Endodermal cell (in vitro differentiated cells): ENCODE results near the gene KRT7. TPM values are rescaled to one million over a fixed set of nuclear protein-coding genes. Genes with fewer than 3 reads are reported as not detected.

Experiments used
- DNase-seq: peaks from one replicate; pipeline ENCODE4 v3.0.0-alpha.2; 2017
- H3K27ac ChIP-seq: 2 replicates; pipeline ENCODE4 v1.5.1; 2013; ENCODE audit warnings: mild to moderate bottlenecking, low read depth, low read length, moderate library complexity
- H3K27me3 ChIP-seq: 2 replicates; pipeline ENCODE4 v1.6.1; 2013; ENCODE audit warnings: mild to moderate bottlenecking, low read length, moderate library complexity; ENCODE audit not compliant: insufficient read depth, control insufficient read depth, poor library complexity, severe bottlenecking
- H3K36me3 ChIP-seq: 2 replicates; pipeline ENCODE4 v1.7.0; 2013; ENCODE audit warnings: mild to moderate bottlenecking, low read length, moderate library complexity; ENCODE audit not compliant: control insufficient read depth, insufficient read depth
- H3K4me1 ChIP-seq: one replicate; pipeline ENCODE4 v1.7.0; 2013; ENCODE audit warnings: low read length; ENCODE audit not compliant: control insufficient read depth, insufficient read depth
- H3K4me3 ChIP-seq: 2 replicates; pipeline ENCODE4 v1.5.1; 2013; ENCODE audit warnings: mild to moderate bottlenecking, low read length, moderate library complexity
- H3K9ac ChIP-seq: 2 replicates; pipeline ENCODE4 v1.6.1; 2013; ENCODE audit warnings: mild to moderate bottlenecking, low read length, moderate library complexity; ENCODE audit not compliant: poor library complexity, severe bottlenecking; ENCODE audit errors: extremely low read depth
- H3K9me3 ChIP-seq: 2 replicates; pipeline ENCODE4 v1.6.1; 2013; ENCODE audit warnings: mild to moderate bottlenecking, low read length, moderate library complexity; ENCODE audit not compliant: control insufficient read depth
- H3K27ac Mint-ChIP-seq: 2 replicates; pipeline ENCODE4 v1.8.0; 2020; ENCODE audit warnings: mixed read lengths
- H3K27me3 Mint-ChIP-seq: 2 replicates; pipeline ENCODE4 v1.8.0; 2021; ENCODE audit warnings: mild to moderate bottlenecking, mixed read lengths; ENCODE audit not compliant: insufficient read depth
- H3K36me3 Mint-ChIP-seq: 2 replicates; pipeline ENCODE4 v1.8.0; 2020; ENCODE audit warnings: low read depth, mixed read lengths
- H3K4me1 Mint-ChIP-seq: 2 replicates; pipeline ENCODE4 v1.8.0; 2020; ENCODE audit warnings: mixed read lengths
- H3K4me3 Mint-ChIP-seq: 2 replicates; pipeline ENCODE4 v1.8.0; 2020; ENCODE audit warnings: mild to moderate bottlenecking, moderate library complexity, mixed read lengths
- H3K9me3 Mint-ChIP-seq: 2 replicates; pipeline ENCODE4 v1.8.0; 2020; ENCODE audit warnings: mild to moderate bottlenecking, mixed read lengths
- WGBS, 2 experiments: methylation state at CpG; one replicate each; pipeline versions ENCODE4 v1.1.5 to v1.1.7; 2013; ENCODE audit warnings: missing lambda C conversion rate in 2 of 2, mixed read lengths in 1 of 2; ENCODE audit not compliant: insufficient coverage in 1 of 2, insufficient read length in 1 of 2; 5-methylcytosine and 5-hydroxymethylcytosine counted together
- total RNA-seq, 2 donors: library from RNA; stranded (reverse); fragmentation: NEBNext Ultra II Directional in 1 of 2; extraction: Animal tissue kit (Norgen Biotek cat#: 25700) in 1 of 2; gene quantifications; 2 replicates in 1 of 2; 3 replicates in 1 of 2; pipeline ENCODE4 v1.2.1, GENCODE V29; 2021
- TF ChIP-seq, protein P1 (sequence below): fragments of 200-600 bp; sonication (generic); conservative IDR thresholded peaks from 2 replicates; pipeline ENCODE4 v1.5.0; 2021; ENCODE audit warnings: antibody characterized with exemption, mild to moderate bottlenecking

Gene KRT7
- total RNA-seq, 2 donors from 2014 or later: 1.5 TPM; not detected in 1

DNA sequence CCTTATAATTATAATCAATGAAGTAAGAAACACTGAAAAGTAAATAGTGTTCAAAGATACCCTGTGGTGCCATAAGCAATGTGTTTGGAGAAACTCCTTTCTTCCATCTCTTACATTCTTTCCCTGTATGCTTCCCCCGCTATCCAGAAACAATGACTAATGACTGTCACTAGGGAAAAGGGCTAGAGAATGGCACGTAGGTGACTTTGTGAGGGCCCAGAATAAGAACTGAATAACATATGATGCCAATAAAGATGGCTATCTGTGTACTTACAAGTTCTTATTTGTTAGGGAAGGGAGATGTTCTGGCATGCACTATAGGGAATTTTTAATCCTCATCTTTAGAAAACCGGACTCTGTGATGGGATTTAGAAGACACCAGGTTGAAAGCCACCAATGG, 4.7 kb upstream of the KRT7 start:
- TF ChIP-seq, protein P1, sequence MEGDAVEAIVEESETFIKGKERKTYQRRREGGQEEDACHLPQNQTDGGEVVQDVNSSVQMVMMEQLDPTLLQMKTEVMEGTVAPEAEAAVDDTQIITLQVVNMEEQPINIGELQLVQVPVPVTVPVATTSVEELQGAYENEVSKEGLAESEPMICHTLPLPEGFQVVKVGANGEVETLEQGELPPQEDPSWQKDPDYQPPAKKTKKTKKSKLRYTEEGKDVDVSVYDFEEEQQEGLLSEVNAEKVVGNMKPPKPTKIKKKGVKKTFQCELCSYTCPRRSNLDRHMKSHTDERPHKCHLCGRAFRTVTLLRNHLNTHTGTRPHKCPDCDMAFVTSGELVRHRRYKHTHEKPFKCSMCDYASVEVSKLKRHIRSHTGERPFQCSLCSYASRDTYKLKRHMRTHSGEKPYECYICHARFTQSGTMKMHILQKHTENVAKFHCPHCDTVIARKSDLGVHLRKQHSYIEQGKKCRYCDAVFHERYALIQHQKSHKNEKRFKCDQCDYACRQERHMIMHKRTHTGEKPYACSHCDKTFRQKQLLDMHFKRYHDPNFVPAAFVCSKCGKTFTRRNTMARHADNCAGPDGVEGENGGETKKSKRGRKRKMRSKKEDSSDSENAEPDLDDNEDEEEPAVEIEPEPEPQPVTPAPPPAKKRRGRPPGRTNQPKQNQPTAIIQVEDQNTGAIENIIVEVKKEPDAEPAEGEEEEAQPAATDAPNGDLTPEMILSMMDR: no peak
- H3K4me3 ChIP-seq: no peak overlapping the region
- no peaks in the 10 kb centered on the region for H3K36me3 ChIP-seq
- H3K27me3 ChIP-seq: peaks cover 83% of the 10 kb centered on the region
- no peak overlapping the region for H3K9ac ChIP-seq
- H3K27ac ChIP-seq: no peak overlapping the region
- no peaks in the 10 kb centered on the region for H3K9me3 ChIP-seq
- no peaks in the 10 kb centered on the region for H3K4me1 ChIP-seq
- no peak for DNase-seq
- Mint-ChIP-seq H3K4me3 (no peak overlapping the region), H3K36me3 (no peaks in the 10 kb centered on the region), H3K4me1 (no peaks in the 10 kb centered on the region), H3K27me3 (peaks cover 75% of the 10 kb centered on the region), H3K9me3 (no peaks in the 10 kb centered on the region), H3K27ac (no peak overlapping the region)
- WGBS, 2 experiments: 69 to 89% methylated on average over 2 to 3 of the region's 3 CpGs

GRCh38 chr12:52228931-52229330, 4.1 kb upstream of the KRT7 start:
- WGBS, 2 experiments: 89 to 100% methylated on average over 5 to 6 of the region's 6 CpGs
- no peaks in the 10 kb centered on the region for H3K4me1 ChIP-seq

GRCh38 chr12:52229836-52230343, 3.2 kb upstream of the KRT7 start:
- Histone ChIP-seq H3K36me3 (no peaks in the 10 kb centered on the region), H3K27ac (no peak overlapping the region), H3K27me3 (peaks cover 87% of the 10 kb centered on the region), H3K4me1 (no peaks in the 10 kb centered on the region), H3K9ac (no peak overlapping the region), H3K4me3 (no peak overlapping the region), H3K9me3 (no peaks in the 10 kb centered on the region)
- no peaks in the 10 kb centered on the region for H3K36me3 Mint-ChIP-seq
- H3K4me1 Mint-ChIP-seq: no peaks in the 10 kb centered on the region
- H3K9me3 Mint-ChIP-seq: no peaks in the 10 kb centered on the region
- no peak for DNase-seq
- TF ChIP-seq, protein P1: no peak
- no peak overlapping the region for H3K27ac Mint-ChIP-seq
- peaks cover 81% of the 10 kb centered on the region for H3K27me3 Mint-ChIP-seq
- 82 to 100% methylated on average over 2 of the region's 2 CpGs for WGBS, 2 experiments
- H3K4me3 Mint-ChIP-seq: no peak overlapping the region

More at GRCh38 chr12:52228931-52229330, 4.1 kb upstream of the KRT7 start:
- Mint-ChIP-seq H3K9me3 (no peaks in the 10 kb centered on the region), H3K4me1 (no peaks in the 10 kb centered on the region), H3K36me3 (no peaks in the 10 kb centered on the region), H3K27ac (no peak overlapping the region), H3K4me3 (no peak overlapping the region), H3K27me3 (peaks cover 78% of the 10 kb centered on the region)
- Histone ChIP-seq H3K4me3 (no peak overlapping the region), H3K36me3 (no peaks in the 10 kb centered on the region), H3K9me3 (no peaks in the 10 kb centered on the region), H3K27me3 (peaks cover 87% of the 10 kb centered on the region), H3K9ac (no peak overlapping the region), H3K27ac (no peak overlapping the region)
- no peak for DNase-seq
- TF ChIP-seq, protein P1: no peak
